Liver (tissue), 3 donors: ENCODE data around the gene METTL6.

ENCODE experiments used
- ATF3 ChIP-seq: IDR thresholded peaks from 2 replicates; pipeline ENCODE4 v1.6.1; 2016; ENCODE audit warnings: antibody characterized with exemption
- CTCF ChIP-seq: fragments of 150-350 bp; IDR thresholded peaks from 2 replicates; pipeline ENCODE4 v1.5.1; 2017; ENCODE audit warnings: improper control_type of control experiment, low read depth, low read length; ENCODE audit not compliant: missing input control
- EGR1 ChIP-seq, 2 donors: IDR thresholded peaks; 2 replicates each; pipeline ENCODE4 v1.6.1; 2016 to 2018; ENCODE audit warnings: antibody characterized with exemption in 2 of 2, low read depth in 2 of 2
- GABPA ChIP-seq, 2 donors: IDR thresholded peaks in 1 of 2; conservative IDR thresholded peaks in 1 of 2; 2 replicates each; pipeline ENCODE4 v1.6.1; 2016; ENCODE audit warnings: antibody characterized with exemption in 2 of 2, mild to moderate bottlenecking in 1 of 2, moderate library complexity in 1 of 2
- MAX ChIP-seq: IDR thresholded peaks from 2 replicates; pipeline ENCODE4 v1.6.1; 2016; ENCODE audit warnings: antibody characterized with exemption
- REST ChIP-seq: IDR thresholded peaks from 2 replicates; pipeline ENCODE4 v1.6.1; 2016; ENCODE audit warnings: antibody characterized with exemption, mild to moderate bottlenecking
- ZBTB33 ChIP-seq: IDR thresholded peaks from 2 replicates; pipeline ENCODE4 v1.6.1; 2016; ENCODE audit warnings: antibody characterized with exemption
- donor health status: healthy.
- donor health status: healthy.

GRCh38 chr3:15451216-15452113, 24.1 kb upstream of the METTL6 start:
- TF ChIP-seq CTCF (no peak), ZBTB33 (no peak), GABPA (IDR thresholded peaks at IDR 0.05 in 1 of 2, conservative IDR thresholded peaks at IDR 0.05 in 1 of 2) (no peak), MAX (no peak), EGR1 (IDR thresholded peaks at IDR 0.05; ENCODE audit: low read depth in 2 of 2) (no peak), REST (no peak), ATF3 (no peak)
